Gastroesophageal sphincter (tissue), 3 donors: Measurements from ENCODE around the gene TPST2.

Experiments
- POLR2A ChIP-seq, 2 donors: fragments of 450-650 bp; IDR thresholded peaks; one replicate each; pipeline ENCODE4 v1.6.1; 2017; ENCODE audit warnings: antibody characterized with exemption in 2 of 2, mild to moderate bottlenecking in 2 of 2, moderate library complexity in 1 of 2
- POLR2AphosphoS5 ChIP-seq: sonication (generic); formaldehyde crosslinking; IDR thresholded peaks from one replicate; pipeline ENCODE4 v1.6.1; 2017; ENCODE audit warnings: antibody characterized with exemption
- TF ChIP-seq, protein P1 (sequence below), 4 experiments: fragments of 200-600 bp in 2 of 4; fragments of 450-650 bp in 2 of 4; sonication (generic) in 1 of 4; IDR thresholded peaks; one replicate each; pipeline ENCODE4 v1.5.1; 2017 to 2019; ENCODE audit warnings: antibody characterized with exemption in 4 of 4, mild to moderate bottlenecking in 2 of 4, moderate library complexity in 2 of 4

DNA sequence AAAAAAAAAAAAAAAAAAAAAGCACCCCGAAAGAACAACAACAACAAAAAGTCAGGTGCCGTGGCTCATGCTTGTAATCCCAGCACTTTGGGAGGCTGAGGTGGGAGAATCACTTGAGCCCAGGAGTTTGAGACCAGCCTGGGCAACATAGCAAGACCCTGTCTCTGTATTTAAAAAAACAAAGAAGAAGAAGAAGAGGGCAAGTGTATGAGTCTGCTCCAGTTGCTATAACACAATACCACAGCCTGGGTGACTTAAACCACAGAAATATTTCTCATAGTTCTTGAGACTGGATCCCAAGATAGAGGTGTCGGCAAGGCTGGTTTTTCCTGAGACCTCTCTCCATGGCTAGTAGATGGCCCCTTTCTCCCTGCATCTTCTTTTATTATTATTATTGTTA lies 44.3 kb upstream of the TPST2 start:
- TF ChIP-seq, protein P1, sequence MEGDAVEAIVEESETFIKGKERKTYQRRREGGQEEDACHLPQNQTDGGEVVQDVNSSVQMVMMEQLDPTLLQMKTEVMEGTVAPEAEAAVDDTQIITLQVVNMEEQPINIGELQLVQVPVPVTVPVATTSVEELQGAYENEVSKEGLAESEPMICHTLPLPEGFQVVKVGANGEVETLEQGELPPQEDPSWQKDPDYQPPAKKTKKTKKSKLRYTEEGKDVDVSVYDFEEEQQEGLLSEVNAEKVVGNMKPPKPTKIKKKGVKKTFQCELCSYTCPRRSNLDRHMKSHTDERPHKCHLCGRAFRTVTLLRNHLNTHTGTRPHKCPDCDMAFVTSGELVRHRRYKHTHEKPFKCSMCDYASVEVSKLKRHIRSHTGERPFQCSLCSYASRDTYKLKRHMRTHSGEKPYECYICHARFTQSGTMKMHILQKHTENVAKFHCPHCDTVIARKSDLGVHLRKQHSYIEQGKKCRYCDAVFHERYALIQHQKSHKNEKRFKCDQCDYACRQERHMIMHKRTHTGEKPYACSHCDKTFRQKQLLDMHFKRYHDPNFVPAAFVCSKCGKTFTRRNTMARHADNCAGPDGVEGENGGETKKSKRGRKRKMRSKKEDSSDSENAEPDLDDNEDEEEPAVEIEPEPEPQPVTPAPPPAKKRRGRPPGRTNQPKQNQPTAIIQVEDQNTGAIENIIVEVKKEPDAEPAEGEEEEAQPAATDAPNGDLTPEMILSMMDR (IDR thresholded peaks at IDR 0.05) = no peak
- no peak for TF ChIP-seq POLR2A (IDR thresholded peaks at IDR 0.05)
- no peak for TF ChIP-seq POLR2AphosphoS5
